OCI-LY1 (cell line): Measurements from ENCODE around the gene ACAD10.

ENCODE experiments used
- H2AFZ ChIP-seq: fragments of 200-600 bp; sonication (generic), shearing (Covaris generic); 2 replicates; pipeline ENCODE4 v1.6.0; 2014; ENCODE audit warnings: antibody characterized with exemption, mild to moderate bottlenecking, low read length
- H3F3A ChIP-seq: fragments of 200-600 bp; sonication (generic), shearing (Covaris generic); 2 replicates; pipeline ENCODE4 v1.6.0; 2014; ENCODE audit warnings: mild to moderate bottlenecking, antibody characterized with exemption, low read length, moderate library complexity; ENCODE audit not compliant: insufficient read depth
- H3K27ac ChIP-seq: fragments of 200-600 bp; sonication (generic); 2 replicates; pipeline ENCODE4 v1.5.1; 2014; ENCODE audit warnings: low read length, mixed run types, mild to moderate bottlenecking, low read depth; ENCODE audit not compliant: poor library complexity, severe bottlenecking
- H3K27me3 ChIP-seq: fragments of 200-600 bp; sonication (generic); 2 replicates; pipeline ENCODE4 v1.6.0; 2014; ENCODE audit warnings: antibody characterized with exemption, mild to moderate bottlenecking, low read length, moderate library complexity; ENCODE audit not compliant: insufficient read depth
- H3K36me3 ChIP-seq: fragments of 200-600 bp; sonication (generic); 2 replicates; pipeline ENCODE4 v1.6.1; 2014; ENCODE audit warnings: mild to moderate bottlenecking, antibody characterized with exemption, low read length, moderate library complexity, mixed read lengths; ENCODE audit not compliant: insufficient read depth
- H3K4me1 ChIP-seq: fragments of 200-600 bp; sonication (generic); 2 replicates; pipeline ENCODE4 v1.5.1; 2014; ENCODE audit warnings: mild to moderate bottlenecking, low read length, moderate library complexity; ENCODE audit not compliant: insufficient read depth, severe bottlenecking
- H3K4me2 ChIP-seq: fragments of 200-600 bp; sonication (generic), shearing (Covaris generic); 2 replicates; pipeline ENCODE4 v1.6.1; 2014; ENCODE audit warnings: low read length
- H3K4me3 ChIP-seq: fragments of 200-600 bp; sonication (generic); 2 replicates; pipeline ENCODE4 v1.5.1; 2014; ENCODE audit warnings: low read length, low read depth, mild to moderate bottlenecking, mixed read lengths; ENCODE audit not compliant: poor library complexity, severe bottlenecking
- H3K79me2 ChIP-seq: fragments of 200-600 bp; shearing (Covaris generic); 2 replicates; pipeline ENCODE4 v1.6.1; 2016; ENCODE audit warnings: mixed run types, low read length, mixed read lengths; ENCODE audit not compliant: insufficient read depth
- H3K9ac ChIP-seq: fragments of 200-600 bp; sonication (generic), shearing (Covaris generic); 2 replicates; pipeline ENCODE4 v1.6.1; 2014; ENCODE audit warnings: mild to moderate bottlenecking, low read length, mixed read lengths
- H3K9me2 ChIP-seq: fragments of 200-600 bp; sonication (generic), shearing (Covaris generic); 2 replicates; pipeline ENCODE4 v1.6.1; 2014; ENCODE audit warnings: low read depth, mild to moderate bottlenecking, low read length, mixed read lengths
- H3K9me3 ChIP-seq: fragments of 200-600 bp; shearing (Covaris generic); 2 replicates; pipeline ENCODE4 v1.6.1; 2014; ENCODE audit warnings: low read length, mixed read lengths
- H4K20me1 ChIP-seq: fragments of 200-600 bp; sonication (generic), shearing (Covaris generic); 2 replicates; pipeline ENCODE4 v1.6.0; 2016; ENCODE audit warnings: mild to moderate bottlenecking, low read length; ENCODE audit not compliant: insufficient read depth
- EZH2 ChIP-seq: fragments of 200-600 bp; sonication (generic), shearing (Covaris generic); IDR thresholded peaks from 2 replicates; pipeline ENCODE4 v1.8.0; 2017; ENCODE audit warnings: borderline replicate concordance, mixed run types, mild to moderate bottlenecking, antibody characterized with exemption, low read length, moderate library complexity, mixed read lengths
- TF ChIP-seq, protein P1 (sequence below): fragments of 200-600 bp; sonication (generic), shearing (Covaris generic); IDR thresholded peaks from 2 replicates; pipeline ENCODE4 v1.5.1; 2017; ENCODE audit warnings: mild to moderate bottlenecking, antibody characterized with exemption, low read length, moderate library complexity, mixed read lengths

ACAD10 gene

GRCh38 chr12:111747333-111747732, 61.5 kb downstream of the ACAD10 start:
- no peaks in the 10 kb centered on the region for H3K4me1 ChIP-seq

DNA sequence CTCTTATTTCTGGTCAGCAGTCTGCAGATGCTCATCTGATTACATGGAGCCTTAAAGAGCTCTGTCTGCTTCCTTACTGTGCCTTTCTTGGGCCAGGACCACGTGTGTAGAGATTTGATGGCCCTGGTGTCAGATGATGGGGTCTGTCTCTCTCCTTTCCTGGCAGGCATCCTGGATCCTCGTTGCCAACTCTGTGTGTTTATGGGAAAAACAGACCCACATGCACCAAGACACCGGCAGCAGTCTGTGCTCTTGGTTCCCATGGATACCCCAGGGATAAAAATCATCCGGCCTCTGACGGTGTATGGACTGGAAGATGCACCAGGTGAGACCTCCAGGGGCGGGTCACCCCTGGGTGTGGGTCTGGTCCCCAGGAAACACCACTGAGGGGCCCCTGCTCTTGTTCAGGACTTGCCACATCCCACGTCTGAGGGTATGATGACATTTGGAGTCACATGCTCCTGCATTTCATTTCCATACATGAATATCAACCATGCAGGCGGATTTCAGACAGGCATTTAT, 62.4 kb downstream of the ACAD10 start:
- H3F3A ChIP-seq = no peaks in the 10 kb centered on the region
- H3K4me3 ChIP-seq = no peak overlapping the region
- H3K27ac ChIP-seq = no peak overlapping the region
- no peaks in the 10 kb centered on the region for H3K27me3 ChIP-seq
- H3K36me3 ChIP-seq = no peaks in the 10 kb centered on the region
- H4K20me1 ChIP-seq = no peaks in the 10 kb centered on the region
- no peaks in the 10 kb centered on the region for H3K79me2 ChIP-seq
- no peaks in the 10 kb centered on the region for H3K9me2 ChIP-seq
- TF ChIP-seq, protein P1, sequence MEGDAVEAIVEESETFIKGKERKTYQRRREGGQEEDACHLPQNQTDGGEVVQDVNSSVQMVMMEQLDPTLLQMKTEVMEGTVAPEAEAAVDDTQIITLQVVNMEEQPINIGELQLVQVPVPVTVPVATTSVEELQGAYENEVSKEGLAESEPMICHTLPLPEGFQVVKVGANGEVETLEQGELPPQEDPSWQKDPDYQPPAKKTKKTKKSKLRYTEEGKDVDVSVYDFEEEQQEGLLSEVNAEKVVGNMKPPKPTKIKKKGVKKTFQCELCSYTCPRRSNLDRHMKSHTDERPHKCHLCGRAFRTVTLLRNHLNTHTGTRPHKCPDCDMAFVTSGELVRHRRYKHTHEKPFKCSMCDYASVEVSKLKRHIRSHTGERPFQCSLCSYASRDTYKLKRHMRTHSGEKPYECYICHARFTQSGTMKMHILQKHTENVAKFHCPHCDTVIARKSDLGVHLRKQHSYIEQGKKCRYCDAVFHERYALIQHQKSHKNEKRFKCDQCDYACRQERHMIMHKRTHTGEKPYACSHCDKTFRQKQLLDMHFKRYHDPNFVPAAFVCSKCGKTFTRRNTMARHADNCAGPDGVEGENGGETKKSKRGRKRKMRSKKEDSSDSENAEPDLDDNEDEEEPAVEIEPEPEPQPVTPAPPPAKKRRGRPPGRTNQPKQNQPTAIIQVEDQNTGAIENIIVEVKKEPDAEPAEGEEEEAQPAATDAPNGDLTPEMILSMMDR = no peak
- TF ChIP-seq EZH2 = no peak
- H2AFZ ChIP-seq = no peak overlapping the region
- H3K9ac ChIP-seq = no peak overlapping the region
- no peaks in the 10 kb centered on the region for H3K9me3 ChIP-seq
- no peak overlapping the region for H3K4me2 ChIP-seq
- no peaks in the 10 kb centered on the region for H3K4me1 ChIP-seq

More at GRCh38 chr12:111747333-111747732, 61.5 kb downstream of the ACAD10 start:
- Histone ChIP-seq H3K9me2 (no peaks in the 10 kb centered on the region), H3K9me3 (no peaks in the 10 kb centered on the region), H2AFZ (no peak overlapping the region), H3K36me3 (no peaks in the 10 kb centered on the region), H3K27me3 (no peaks in the 10 kb centered on the region), H4K20me1 (no peaks in the 10 kb centered on the region), H3K27ac (no peak overlapping the region), H3K79me2 (no peaks in the 10 kb centered on the region), H3K4me2 (no peak overlapping the region), H3F3A (no peaks in the 10 kb centered on the region), H3K9ac (no peak overlapping the region), H3K4me3 (no peak overlapping the region)
- TF ChIP-seq, protein P1 = no peak
- TF ChIP-seq EZH2 = no peak

DNA sequence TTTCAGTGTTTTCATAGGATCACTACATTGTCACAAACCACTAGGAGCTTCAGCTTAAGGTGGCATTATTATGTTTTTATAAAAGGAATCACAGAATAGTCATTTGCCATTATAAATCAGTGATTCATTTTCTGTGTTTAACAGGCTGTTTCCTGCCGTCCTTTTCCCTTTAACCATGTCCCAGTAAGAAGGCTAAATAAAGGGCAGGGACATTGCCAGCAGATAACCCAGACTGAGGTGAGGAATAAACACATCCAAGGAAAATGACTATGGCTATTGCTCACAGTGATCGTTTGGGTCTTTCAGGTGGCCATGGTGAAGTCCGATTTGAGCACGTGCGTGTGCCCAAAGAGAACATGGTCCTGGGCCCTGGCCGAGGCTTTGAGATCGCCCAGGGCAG, 63.0 kb downstream of the ACAD10 start:
- H2AFZ ChIP-seq = no peak overlapping the region
- H3K9me3 ChIP-seq = no peaks in the 10 kb centered on the region
- no peaks in the 10 kb centered on the region for H3F3A ChIP-seq
- no peak overlapping the region for H3K4me3 ChIP-seq
- no peaks in the 10 kb centered on the region for H3K79me2 ChIP-seq
- no peak overlapping the region for H3K9ac ChIP-seq
- no peaks in the 10 kb centered on the region for H3K27me3 ChIP-seq
- H3K27ac ChIP-seq = no peak overlapping the region
- TF ChIP-seq, protein P1 = no peak
- TF ChIP-seq EZH2 = no peak
- no peaks in the 10 kb centered on the region for H3K4me1 ChIP-seq
- H3K4me2 ChIP-seq = no peak overlapping the region
- no peaks in the 10 kb centered on the region for H4K20me1 ChIP-seq
- no peaks in the 10 kb centered on the region for H3K36me3 ChIP-seq
- no peaks in the 10 kb centered on the region for H3K9me2 ChIP-seq
